ENCODE results near the gene SSTR3.

SSTR3 gene

GRCh38 chr22:37179622-37180420, 32.5 kb downstream of the SSTR3 start:
- no peak overlapping the region for H3K4me3 ChIP-seq (ENCODE audit: low read depth, low read length)
- TF ChIP-seq, protein P1, sequence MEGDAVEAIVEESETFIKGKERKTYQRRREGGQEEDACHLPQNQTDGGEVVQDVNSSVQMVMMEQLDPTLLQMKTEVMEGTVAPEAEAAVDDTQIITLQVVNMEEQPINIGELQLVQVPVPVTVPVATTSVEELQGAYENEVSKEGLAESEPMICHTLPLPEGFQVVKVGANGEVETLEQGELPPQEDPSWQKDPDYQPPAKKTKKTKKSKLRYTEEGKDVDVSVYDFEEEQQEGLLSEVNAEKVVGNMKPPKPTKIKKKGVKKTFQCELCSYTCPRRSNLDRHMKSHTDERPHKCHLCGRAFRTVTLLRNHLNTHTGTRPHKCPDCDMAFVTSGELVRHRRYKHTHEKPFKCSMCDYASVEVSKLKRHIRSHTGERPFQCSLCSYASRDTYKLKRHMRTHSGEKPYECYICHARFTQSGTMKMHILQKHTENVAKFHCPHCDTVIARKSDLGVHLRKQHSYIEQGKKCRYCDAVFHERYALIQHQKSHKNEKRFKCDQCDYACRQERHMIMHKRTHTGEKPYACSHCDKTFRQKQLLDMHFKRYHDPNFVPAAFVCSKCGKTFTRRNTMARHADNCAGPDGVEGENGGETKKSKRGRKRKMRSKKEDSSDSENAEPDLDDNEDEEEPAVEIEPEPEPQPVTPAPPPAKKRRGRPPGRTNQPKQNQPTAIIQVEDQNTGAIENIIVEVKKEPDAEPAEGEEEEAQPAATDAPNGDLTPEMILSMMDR (IDR thresholded peaks at IDR 0.05; ENCODE audit: borderline replicate concordance, insufficient read depth, low read depth, low read length) = no peak

DNA sequence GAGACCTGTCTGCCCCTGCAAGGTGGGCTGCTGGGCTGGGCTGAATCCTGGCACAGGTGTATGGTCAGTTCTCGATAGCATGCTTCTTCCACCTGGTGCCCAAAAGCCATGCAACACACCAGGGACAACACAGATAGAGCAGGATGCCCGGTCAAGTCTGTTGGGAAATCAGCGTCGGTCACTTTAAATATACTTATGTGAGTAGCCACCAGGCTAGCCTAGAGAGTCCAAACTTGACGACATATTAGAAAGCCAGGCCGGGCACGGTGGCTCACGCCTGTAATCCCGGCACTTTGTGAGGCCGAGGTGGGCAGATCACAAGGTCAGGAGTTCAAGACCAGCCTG, 33.2 kb downstream of the SSTR3 start:
- TF ChIP-seq, protein P1 (IDR thresholded peaks at IDR 0.05; ENCODE audit: borderline replicate concordance, insufficient read depth, low read depth, low read length) = no peak

GRCh38 chr22:37178350-37179125, 33.7 kb downstream of the SSTR3 start:
- TF ChIP-seq, protein P1 (IDR thresholded peaks at IDR 0.05; ENCODE audit: borderline replicate concordance, insufficient read depth, low read depth, low read length) = no peak
- H3K4me3 ChIP-seq (ENCODE audit: low read depth, low read length) = no peak overlapping the region

More for the DNA sequence above, 33.2 kb downstream of the SSTR3 start:
- no peak overlapping the region for H3K4me3 ChIP-seq (ENCODE audit: low read depth, low read length)

DNA sequence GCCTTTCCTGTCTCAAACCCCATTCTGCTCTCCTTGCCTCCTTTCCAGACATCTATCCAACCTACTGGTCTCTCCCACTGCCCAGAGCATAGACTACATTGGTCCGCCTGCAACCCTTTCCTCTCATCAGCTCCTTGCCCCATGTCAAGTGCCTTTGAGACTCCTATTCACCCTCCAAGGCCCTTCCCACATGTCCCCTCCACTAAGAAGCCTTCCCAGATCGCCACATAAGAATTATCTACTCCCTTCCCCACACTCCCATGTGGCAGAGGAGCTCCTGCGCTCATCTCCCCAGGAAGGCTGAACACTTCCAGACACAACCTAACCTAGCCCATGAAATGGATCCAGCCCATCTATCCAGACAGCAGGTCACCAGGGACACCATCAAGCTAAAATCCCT, 34.5 kb downstream of the SSTR3 start:
- no peak overlapping the region for H3K4me3 ChIP-seq (ENCODE audit: low read depth, low read length)
- TF ChIP-seq, protein P1 (IDR thresholded peaks at IDR 0.05; ENCODE audit: borderline replicate concordance, insufficient read depth, low read depth, low read length) = no peak

GRCh38 chr22:37177221-37177620, 35.1 kb downstream of the SSTR3 start:
- TF ChIP-seq, protein P1 (IDR thresholded peaks at IDR 0.05; ENCODE audit: borderline replicate concordance, insufficient read depth, low read depth, low read length) = no peak
- no peak overlapping the region for H3K4me3 ChIP-seq (ENCODE audit: low read depth, low read length)

- no peak overlapping the region for H3K4me3 ChIP-seq (ENCODE audit: low read depth, low read length)
- TF ChIP-seq, protein P1 (IDR thresholded peaks at IDR 0.05; ENCODE audit: borderline replicate concordance, insufficient read depth, low read depth, low read length) = no peak
Observed at GRCh38 chr22:37176464-37177061, 35.7 kb downstream of the SSTR3 start.
